Measurements from ENCODE around the gene ATP11B. TPM values are rescaled to one million over a fixed set of nuclear protein-coding genes. Genes with fewer than 3 reads are reported as not detected.

The ATP11B gene
- total and polyA plus RNA-seq, 9 of the 15 experiments (the other 6 are each of a cell fraction or from before 2014, with no cell fraction given): 11.9 to 68.7 (median 41.8) TPM

DNA sequence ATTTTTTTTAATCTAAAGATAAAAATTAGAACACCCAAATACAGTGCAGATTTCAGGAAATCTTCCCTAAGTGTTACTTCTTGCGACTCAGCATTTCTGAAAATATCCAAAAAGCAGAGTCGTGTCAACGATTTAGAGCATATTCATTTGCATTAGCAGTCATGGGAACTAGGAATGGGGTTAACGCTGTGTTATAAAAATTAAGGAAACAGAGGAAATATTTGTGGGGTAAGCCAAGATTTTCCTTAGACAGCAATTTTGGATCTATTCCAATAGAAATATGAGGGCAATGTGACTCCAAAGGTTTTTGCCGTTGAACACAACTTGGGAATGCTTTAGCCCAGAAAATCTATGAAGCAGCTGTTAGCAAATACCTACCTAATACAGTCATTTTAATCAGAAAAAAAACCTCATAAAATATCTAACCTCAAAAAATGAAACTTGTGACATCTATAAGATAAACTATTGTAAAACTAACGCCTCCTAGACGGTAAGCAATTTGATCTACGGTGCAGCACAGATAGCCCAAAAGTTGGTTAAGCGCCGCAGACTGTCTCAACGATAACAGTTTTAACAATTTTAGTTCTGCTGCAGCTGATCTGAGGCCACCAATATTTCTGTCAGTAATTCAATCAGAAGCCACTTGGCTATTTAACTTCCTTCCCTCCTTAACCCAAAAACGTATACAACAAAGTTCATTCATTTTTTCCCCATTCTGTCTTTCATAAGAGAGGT lies 5.8 kb upstream of the ATP11B start (continued):
- no peak for TF ChIP-seq CEBPB (tag; IDR thresholded peaks at IDR 0.05)
- TF ChIP-seq ZC3H4 (CRISPR knock-in tag; IDR thresholded peaks at IDR 0.05; ENCODE audit: borderline replicate concordance): no peak
- TF ChIP-seq PCBP2 (IDR thresholded peaks at IDR 0.05; ENCODE audit: low read depth, low read length, poor library complexity, severe bottlenecking): no peak
- no peak for TF ChIP-seq CHD4 (IDR thresholded peaks at IDR 0.05; ENCODE audit: insufficient read depth, insufficient replicate concordance, low read depth, low read length, poor library complexity, severe bottlenecking)
- TF ChIP-seq CC2D1A (IDR thresholded peaks at IDR 0.05): peak; percentile 36; the same call in 1 of the 2 replicates
- TF ChIP-seq XRCC4 (IDR thresholded peaks at IDR 0.05; ENCODE audit: extremely low read depth, insufficient read depth, insufficient read length): no peak
- no peak for TF ChIP-seq ZBED1 (IDR thresholded peaks at IDR 0.05)
- TF ChIP-seq POLR2AphosphoS2 (IDR thresholded peaks at IDR 0.05; ENCODE audit: low read length): no peak
- TF ChIP-seq EP400 (IDR thresholded peaks at IDR 0.05): no peak
- TF ChIP-seq ZHX1 (conservative IDR thresholded peaks at IDR 0.05; ENCODE audit: low read length): no peak
- no peak for TF ChIP-seq GABPB2 (CRISPR knock-in tag; conservative IDR thresholded peaks at IDR 0.05)
- no peak for TF ChIP-seq ZNF274 (IDR thresholded peaks at IDR 0.05; ENCODE audit: borderline replicate concordance, low read depth, low read length)
- TF ChIP-seq, protein P1, sequence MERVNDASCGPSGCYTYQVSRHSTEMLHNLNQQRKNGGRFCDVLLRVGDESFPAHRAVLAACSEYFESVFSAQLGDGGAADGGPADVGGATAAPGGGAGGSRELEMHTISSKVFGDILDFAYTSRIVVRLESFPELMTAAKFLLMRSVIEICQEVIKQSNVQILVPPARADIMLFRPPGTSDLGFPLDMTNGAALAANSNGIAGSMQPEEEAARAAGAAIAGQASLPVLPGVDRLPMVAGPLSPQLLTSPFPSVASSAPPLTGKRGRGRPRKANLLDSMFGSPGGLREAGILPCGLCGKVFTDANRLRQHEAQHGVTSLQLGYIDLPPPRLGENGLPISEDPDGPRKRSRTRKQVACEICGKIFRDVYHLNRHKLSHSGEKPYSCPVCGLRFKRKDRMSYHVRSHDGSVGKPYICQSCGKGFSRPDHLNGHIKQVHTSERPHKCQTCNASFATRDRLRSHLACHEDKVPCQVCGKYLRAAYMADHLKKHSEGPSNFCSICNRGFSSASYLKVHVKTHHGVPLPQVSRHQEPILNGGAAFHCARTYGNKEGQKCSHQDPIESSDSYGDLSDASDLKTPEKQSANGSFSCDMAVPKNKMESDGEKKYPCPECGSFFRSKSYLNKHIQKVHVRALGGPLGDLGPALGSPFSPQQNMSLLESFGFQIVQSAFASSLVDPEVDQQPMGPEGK (CRISPR knock-in tag; IDR thresholded peaks at IDR 0.05; ENCODE audit: borderline replicate concordance): no peak
- no peak for TF ChIP-seq TCF7L2 (IDR thresholded peaks at IDR 0.05; ENCODE audit: low read depth, low read length)
- TF ChIP-seq MIER1 (IDR thresholded peaks at IDR 0.05; ENCODE audit: low read depth): no peak
- peak; percentile 65; the same call in 1 of the 2 replicates for TF ChIP-seq MAFK (IDR thresholded peaks at IDR 0.05; ENCODE audit: low read length)
- no peak for TF ChIP-seq ZNF764 (CRISPR knock-in tag; IDR thresholded peaks at IDR 0.05; ENCODE audit: low read depth)
- TF ChIP-seq, protein P2, sequence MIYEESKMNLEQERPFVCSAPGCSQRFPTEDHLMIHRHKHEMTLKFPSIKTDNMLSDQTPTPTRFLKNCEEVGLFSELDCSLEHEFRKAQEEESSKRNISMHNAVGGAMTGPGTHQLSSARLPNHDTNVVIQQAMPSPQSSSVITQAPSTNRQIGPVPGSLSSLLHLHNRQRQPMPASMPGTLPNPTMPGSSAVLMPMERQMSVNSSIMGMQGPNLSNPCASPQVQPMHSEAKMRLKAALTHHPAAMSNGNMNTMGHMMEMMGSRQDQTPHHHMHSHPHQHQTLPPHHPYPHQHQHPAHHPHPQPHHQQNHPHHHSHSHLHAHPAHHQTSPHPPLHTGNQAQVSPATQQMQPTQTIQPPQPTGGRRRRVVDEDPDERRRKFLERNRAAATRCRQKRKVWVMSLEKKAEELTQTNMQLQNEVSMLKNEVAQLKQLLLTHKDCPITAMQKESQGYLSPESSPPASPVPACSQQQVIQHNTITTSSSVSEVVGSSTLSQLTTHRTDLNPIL (CRISPR knock-in tag; IDR thresholded peaks at IDR 0.05): no peak
- TF ChIP-seq KDM5B (IDR thresholded peaks at IDR 0.05; ENCODE audit: insufficient replicate concordance, low read depth, low read length): no peak
- TF ChIP-seq ZNF57 (CRISPR knock-in tag; IDR thresholded peaks at IDR 0.05): no peak
- TF ChIP-seq NR2F6 (CRISPR knock-in tag; IDR thresholded peaks at IDR 0.05): no peak
- TF ChIP-seq, protein P3, sequence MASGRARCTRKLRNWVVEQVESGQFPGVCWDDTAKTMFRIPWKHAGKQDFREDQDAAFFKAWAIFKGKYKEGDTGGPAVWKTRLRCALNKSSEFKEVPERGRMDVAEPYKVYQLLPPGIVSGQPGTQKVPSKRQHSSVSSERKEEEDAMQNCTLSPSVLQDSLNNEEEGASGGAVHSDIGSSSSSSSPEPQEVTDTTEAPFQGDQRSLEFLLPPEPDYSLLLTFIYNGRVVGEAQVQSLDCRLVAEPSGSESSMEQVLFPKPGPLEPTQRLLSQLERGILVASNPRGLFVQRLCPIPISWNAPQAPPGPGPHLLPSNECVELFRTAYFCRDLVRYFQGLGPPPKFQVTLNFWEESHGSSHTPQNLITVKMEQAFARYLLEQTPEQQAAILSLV (tag; IDR thresholded peaks at IDR 0.05): no peak
